IPS-NIHi7 (cell line): ENCODE results near the gene PAK4.

Experiments used
- DNase-seq: peaks from one replicate; pipeline ENCODE4 v3.0.0; 2012; ENCODE audit warnings: mixed read lengths; ENCODE audit errors: extremely low spot score

Gene PAK4

DNA sequence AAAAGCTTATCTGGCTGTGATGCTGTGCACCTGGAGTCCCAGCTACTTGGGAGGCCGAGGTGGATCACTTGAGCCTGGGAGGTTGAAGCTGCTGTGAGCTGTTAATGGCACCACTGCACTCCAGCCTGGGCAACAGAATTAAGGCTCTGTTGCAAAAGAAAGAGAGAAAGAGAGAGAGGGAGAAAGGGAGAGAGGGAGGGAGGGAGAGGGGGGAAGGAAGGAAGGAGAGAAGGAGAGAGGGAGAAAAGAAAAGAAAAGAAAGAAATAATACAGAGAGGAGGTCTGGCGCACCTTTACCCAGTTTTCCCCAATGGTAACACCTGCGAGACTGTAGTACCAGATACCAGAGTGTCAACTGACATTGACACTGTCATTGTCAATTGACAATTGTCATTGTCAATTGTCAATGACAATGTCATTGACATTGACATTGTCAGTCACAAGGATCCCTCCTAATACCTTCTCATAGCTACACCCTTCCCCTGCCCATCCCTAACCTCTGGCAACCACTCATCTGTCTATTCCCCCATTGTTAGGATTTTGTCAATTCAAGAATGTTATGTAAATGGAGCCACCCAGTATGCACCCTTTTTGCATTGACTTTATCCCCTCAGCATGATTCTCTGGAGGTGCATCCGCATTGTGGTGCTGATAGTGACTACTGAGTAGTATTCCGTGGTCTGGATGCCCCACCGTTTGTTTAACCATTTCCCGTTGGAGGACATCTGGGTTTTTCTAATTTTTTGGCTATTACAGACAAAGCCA is 21.3 kb downstream of the PAK4 start:
- DNase-seq = no peak

DNA sequence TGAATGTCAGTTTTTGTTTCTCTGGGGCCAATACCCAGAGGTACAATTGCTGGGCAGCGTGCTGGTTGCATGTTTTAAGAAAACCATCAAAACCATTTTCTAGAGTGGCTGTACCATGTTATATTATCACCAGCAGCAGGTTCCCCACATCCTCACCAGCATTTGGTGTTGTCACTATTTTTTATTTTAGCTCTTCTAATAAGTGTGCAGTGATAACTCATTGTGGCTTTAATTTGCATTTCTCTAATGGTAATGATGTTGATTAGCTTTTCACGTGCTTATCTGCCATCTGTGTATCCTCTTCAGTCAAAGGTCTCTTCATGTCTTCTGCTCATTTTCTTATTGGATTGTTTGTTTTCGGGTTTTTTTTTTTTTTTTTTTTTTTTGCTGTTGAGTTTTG is 21.9 kb downstream of the PAK4 start:
- no peak for DNase-seq

DNA sequence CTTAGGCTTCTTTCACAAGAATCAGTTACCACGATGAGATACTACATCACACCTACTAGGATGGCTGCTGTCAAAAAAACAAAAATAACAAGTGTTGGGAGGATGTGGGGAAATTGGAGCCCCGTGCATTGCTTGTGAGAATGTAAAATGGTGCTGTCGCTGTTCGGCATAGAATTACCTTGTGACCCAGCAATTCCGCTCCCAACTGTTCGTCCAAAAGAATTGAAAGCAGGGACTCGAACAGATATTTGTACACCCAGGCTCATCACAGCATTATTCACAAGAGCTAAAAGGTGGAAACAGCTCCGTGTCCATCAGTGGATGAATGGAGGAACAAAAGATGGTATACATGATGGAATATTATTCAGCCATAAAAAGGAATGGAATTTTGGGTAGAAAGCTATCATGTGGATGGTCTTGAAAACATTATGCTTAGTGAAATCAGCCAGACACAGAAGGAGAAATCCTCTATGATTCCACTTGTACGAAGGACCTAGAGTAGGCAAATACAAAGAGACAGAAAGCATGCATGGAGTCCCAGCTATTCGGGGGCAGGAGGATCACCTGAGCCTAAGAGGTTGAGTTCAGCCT is 23.4 kb downstream of the PAK4 start:
- no peak for DNase-seq

GRCh38 chr19:39150235-39150634 is 24.6 kb downstream of the PAK4 start:
- no peak for DNase-seq

GRCh38 chr19:39150807-39151600 is 25.4 kb downstream of the PAK4 start:
- no peak for DNase-seq

DNA sequence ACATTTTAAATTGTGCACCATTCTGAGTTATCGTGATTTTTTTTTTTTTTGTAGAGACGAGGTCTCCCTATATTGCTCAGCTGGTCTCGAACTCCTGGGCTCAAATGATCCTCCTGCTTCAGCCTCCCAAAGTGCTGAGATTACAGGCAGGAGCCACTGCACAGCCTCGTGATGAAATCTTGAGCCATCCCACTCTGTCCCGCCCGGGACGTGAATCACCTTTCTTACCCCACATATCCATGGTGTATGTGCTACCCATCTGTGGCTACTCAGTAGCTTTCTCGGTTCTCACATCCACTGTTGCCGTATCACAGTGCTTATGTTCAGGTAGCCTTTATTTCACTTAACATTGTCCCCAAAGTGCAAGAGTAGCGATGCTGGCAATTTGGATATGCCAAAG is 26.5 kb downstream of the PAK4 start:
- DNase-seq = no peak

DNA sequence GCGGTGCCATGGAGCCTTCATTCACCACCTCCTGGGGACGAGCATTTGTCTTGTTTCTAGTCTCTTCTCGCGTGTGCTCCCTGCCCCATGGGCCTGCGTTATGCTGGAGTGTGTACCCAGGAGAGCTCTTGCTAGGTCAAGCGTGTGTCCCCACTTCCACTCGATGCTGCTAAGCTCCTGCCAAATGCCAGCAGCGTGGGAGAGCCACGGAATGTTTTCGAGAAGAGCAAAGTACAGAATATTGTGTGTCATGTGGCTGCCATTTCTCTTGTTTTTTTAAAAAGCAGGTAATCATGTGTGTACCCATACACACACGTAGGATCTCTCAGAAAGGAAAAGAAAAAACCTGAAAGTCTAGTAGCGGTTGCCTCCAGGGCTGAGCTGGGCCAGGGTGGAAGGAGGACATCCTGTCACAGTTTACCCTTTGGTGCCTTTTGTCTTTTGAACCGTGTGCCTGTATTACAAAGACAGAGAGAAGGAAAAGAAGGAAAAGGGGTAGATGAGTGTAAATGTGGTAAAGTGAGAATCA is 28.6 kb downstream of the PAK4 start:
- no peak for DNase-seq

- DNase-seq = peak; percentile 79
Measured at GRCh38 chr19:39154629-39155100, 29.1 kb downstream of the PAK4 start.

DNA sequence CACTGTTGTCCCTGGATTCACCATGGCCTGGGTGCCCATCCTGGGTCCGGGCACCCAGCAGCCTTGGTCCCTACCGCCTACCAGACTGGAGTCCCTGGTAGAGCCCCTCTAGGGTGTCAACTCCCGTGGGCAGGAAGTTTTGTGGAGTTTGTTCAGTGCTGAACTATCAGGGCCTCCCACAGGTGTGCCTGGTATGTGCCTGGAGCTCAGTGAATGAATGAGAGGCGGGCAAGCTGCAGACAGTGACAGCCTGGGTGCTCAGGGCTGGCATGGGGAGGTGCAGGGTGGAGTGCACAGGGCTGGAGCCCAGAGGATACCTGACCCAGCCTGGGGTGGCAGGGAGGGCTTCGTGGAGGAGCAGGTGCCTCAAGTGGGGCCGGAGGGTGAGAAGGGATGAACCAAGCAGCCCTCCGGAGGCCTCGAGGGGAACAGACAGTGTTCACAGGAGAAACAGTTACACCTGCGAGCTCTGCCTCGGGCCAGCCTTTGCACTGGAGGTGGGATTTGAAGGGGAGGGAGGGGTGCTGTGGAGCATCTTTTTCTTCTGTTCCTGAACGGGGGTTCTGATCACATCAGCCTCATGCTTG is 29.6 kb downstream of the PAK4 start:
- peak; percentile 44 for DNase-seq

GRCh38 chr19:39155741-39156140 is 30.2 kb downstream of the PAK4 start:
- DNase-seq = no peak

- peak; percentile 39 for DNase-seq
Measured at GRCh38 chr19:39156326-39157230, 31.0 kb downstream of the PAK4 start.

DNA sequence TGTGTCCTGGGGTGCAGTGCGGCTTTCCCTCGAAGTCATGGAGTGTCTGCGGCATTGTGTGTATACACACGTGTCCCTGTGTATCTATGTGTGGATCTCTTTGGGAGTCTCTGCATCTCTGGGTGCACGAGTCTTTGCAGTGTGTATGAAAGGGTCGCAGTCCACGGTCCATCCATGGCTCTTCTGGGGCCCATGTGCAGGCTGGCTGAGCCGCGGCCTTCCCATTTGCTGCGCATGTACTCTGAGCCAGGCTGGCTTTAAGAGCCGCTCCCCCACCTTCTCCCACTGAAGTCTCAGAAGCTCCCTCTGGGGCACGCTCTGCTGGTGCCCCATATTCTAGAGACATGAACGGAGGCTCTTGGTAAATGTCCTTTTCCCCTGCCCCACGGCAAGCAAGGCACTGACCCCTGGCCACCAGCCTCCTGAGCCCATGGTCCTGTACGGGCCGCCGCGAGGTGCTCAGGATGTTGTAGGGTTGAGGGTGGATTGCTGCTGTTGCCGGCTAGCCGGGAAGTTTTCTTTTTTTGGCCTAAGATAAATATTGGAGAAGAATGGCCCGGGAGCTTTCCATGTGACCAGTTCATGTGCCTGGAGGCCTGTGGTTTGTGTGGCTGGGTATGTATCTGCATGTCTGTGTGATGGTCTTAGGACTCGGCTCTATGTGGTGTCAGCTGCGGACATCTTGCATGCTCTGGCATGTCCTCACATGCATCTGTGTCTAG is 31.9 kb downstream of the PAK4 start:
- DNase-seq = no peak

DNA sequence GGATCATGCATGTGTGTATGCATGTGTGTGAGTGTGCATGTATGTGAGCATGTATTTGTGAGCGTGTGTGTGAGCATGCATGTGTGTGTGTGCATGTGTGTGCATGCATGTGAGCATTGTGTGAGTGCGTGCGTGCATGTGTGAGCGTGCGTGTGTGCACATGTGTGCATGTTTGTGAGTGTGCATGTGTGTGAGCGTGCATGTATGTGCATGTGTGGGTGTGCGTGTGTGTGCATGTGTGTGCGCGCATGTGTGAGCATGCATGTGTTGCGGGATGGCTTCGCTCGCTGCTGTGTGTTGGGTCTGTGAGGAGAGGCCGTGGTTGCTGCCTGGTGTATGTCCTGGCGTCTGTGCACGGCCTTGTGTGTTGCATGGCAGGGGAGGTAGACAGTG is 32.4 kb downstream of the PAK4 start:
- DNase-seq = no peak

DNA sequence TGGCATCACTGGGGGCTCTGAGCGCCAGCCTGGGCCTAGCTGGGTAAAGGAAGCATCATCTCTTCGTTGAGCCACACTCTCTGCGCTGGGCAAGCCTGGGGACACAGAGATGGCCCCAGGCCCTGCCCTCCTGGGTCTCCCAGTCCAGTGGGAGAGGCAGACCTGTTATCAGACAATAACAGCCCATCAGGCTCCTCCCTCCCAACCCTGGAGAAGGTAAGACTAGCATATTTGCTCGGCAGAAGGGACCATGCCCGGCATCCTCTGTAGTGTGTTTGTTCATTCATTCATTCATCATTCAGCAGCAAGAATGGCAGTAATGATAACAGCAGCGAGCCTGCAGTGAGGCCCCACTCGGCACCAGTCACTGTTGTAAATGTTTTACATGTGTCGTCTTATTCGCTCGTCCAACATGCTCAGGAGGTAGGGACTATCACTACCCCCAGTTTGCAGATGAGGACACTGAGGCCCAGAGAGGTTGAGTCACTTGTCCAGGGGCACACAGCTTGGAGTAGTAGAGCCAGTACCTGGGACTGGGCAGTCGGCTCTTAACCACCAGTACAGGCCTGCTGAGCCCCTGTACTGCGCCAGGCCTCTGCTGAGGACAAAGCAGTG is 33.2 kb downstream of the PAK4 start:
- no peak for DNase-seq

- no peak for DNase-seq
Measured at GRCh38 chr19:39160523-39160861, 34.9 kb downstream of the PAK4 start.

GRCh38 chr19:39160889-39161672 is 35.5 kb downstream of the PAK4 start:
- DNase-seq = no peak

DNA sequence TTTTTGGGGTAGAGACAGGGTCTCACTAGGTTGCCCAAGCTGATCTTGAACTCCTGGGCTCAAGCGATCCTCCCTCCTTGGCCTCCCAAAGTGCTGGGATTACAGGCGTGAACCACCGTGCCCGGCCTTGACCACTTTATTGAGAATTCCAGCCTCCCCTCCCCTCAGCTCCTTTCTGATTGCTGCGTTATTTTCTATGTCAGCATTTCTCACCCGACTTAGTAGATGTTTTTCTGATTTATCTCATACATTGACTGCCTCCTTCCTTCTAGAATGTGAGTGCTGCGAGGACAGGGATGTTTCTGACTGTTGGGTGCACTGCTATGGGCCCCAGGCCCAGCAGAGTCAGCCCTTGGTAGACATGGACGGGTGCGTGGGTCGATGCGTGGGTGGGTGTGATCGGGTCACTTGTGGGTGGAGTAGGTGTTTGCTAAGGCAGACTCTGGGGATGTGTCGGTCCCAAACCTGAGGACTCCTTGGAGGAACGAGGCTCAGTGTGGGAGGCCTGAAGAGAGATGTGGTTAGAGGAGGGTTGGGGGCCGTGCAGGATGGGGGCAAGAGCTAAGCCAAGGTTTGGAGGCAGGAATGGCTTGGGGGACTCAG is 37.0 kb downstream of the PAK4 start:
- no peak for DNase-seq

DNA sequence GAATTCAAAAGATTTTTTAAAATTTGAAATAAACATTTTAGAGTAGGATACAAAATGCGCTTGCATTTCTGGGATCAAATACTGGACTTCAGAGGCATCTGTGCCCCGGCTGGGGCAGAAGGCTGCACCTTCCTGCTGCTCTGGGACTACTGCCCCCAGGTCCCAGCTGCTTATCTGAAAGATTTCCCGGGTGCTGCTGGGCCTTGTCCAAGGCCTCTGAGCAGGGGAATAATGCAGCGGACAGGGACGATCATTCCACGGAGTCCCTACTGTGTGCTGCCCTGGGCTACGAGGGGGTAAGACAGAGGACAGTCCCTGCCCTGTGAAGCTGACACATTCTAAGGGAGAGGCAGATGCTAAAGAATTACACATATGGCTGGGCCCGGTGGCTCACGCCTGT is 38.0 kb downstream of the PAK4 start:
- DNase-seq = no peak

DNA sequence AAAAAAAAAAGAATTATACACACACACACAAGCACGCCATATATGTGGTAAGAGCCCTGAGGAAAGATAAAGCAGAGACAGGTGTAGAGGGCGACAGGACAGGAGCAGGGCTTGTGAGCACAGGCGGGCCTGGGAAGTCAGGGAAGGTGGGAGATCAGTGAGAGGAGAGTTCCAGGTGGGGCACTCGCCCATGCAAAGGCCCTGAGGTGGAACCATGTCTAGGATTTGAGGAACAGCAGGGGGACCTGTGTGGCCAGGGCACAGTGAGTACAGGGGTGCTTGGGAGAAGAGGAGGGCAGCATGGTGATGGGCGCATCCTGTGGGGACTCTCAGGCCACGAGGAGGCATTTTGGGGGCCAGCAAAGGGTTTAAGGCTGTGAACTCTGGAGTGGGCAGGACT is 38.7 kb downstream of the PAK4 start:
- DNase-seq = no peak
